Adrenal gland (tissue), 5 donors: ENCODE results near the gene ZNF592.

ENCODE experiments used
- POLR2A ChIP-seq, 2 donors: fragments of 450-650 bp; IDR thresholded peaks; one replicate each; pipeline ENCODE4 v1.6.1; 2017; ENCODE audit warnings: antibody characterized with exemption in 2 of 2, mild to moderate bottlenecking in 2 of 2, moderate library complexity in 1 of 2
- TF ChIP-seq, protein P1 (sequence below), 6 experiments: fragments of 450-650 bp in 4 of 6; fragments of 200-600 bp in 2 of 6; sonication (generic) in 1 of 6; IDR thresholded peaks; 1 replicate in 5 of 6; 2 replicates in 1 of 6; pipeline versions ENCODE4 v1.5.1 to v1.8.0; 2016 to 2021; ENCODE audit warnings: antibody characterized with exemption in 6 of 6, mild to moderate bottlenecking in 2 of 6, moderate library complexity in 1 of 6
- donor health status: DM: no; HTN: no; CAD: no.

DNA sequence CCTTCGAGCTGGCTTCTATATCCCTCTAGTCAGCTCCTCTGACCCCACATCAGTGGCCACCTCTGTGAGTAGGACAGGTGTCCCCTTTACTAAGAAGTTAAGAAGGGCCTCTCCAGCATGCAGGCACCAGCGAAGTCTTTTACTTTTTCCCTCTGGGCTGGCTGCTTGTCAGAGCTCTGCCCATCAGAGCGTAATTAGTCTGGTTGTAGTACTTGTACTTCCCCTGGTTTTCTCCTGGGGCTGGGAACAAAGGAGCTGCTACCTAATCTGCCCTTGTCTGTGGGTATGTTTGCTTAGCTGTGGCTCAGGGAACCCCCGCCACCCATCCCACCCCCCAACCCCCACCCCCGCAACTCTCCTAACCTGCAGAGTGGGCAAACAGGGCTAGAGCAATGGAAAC, 41.4 kb downstream of the ZNF592 start:
- TF ChIP-seq, protein P1, sequence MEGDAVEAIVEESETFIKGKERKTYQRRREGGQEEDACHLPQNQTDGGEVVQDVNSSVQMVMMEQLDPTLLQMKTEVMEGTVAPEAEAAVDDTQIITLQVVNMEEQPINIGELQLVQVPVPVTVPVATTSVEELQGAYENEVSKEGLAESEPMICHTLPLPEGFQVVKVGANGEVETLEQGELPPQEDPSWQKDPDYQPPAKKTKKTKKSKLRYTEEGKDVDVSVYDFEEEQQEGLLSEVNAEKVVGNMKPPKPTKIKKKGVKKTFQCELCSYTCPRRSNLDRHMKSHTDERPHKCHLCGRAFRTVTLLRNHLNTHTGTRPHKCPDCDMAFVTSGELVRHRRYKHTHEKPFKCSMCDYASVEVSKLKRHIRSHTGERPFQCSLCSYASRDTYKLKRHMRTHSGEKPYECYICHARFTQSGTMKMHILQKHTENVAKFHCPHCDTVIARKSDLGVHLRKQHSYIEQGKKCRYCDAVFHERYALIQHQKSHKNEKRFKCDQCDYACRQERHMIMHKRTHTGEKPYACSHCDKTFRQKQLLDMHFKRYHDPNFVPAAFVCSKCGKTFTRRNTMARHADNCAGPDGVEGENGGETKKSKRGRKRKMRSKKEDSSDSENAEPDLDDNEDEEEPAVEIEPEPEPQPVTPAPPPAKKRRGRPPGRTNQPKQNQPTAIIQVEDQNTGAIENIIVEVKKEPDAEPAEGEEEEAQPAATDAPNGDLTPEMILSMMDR (IDR thresholded peaks at IDR 0.05): no peak
- no peak for TF ChIP-seq POLR2A (IDR thresholded peaks at IDR 0.05)
